ENCODE results near the gene SLC35F3. TPM values are rescaled to one million over a fixed set of nuclear protein-coding genes. Genes with fewer than 3 reads are reported as not detected.

The SLC35F3 gene
- total RNA-seq, 1 donor = not detected

- no peaks in the 10 kb centered on the region for H3K79me2 ChIP-seq (ENCODE audit: insufficient read depth, low read length)
- no peak overlapping the region for H3K4me3 ChIP-seq (ENCODE audit: insufficient read depth, low read length)
- no peak for TF ChIP-seq CTCF (IDR thresholded peaks at IDR 0.05; ENCODE audit: extremely low read depth, low read depth, low read length)
- H2AFZ ChIP-seq (ENCODE audit: low read length) = no peak overlapping the region
- H3K27me3 ChIP-seq (ENCODE audit: insufficient read depth, low read length) = no peaks in the 10 kb centered on the region
- no peaks in the 10 kb centered on the region for H3K4me1 ChIP-seq (ENCODE audit: insufficient read depth, low read length)
- H4K20me1 ChIP-seq (ENCODE audit: insufficient read depth, low read length) = no peaks in the 10 kb centered on the region
- H3K4me2 ChIP-seq (ENCODE audit: insufficient read depth, low read length) = no peak overlapping the region
- H3K9me3 ChIP-seq (ENCODE audit: low read depth, low read length) = no peaks in the 10 kb centered on the region
- no peak overlapping the region for H3K27ac ChIP-seq (ENCODE audit: low read depth, low read length)
- DNase-seq (ENCODE audit: insufficient read length, low spot score, missing footprints) = no peak
- H3K36me3 ChIP-seq (ENCODE audit: insufficient read depth, low read length) = no peaks in the 10 kb centered on the region
These were observed 55.5 kb downstream of the SLC35F3 start for GRCh38 chr1:233959971-233960370.

DNA sequence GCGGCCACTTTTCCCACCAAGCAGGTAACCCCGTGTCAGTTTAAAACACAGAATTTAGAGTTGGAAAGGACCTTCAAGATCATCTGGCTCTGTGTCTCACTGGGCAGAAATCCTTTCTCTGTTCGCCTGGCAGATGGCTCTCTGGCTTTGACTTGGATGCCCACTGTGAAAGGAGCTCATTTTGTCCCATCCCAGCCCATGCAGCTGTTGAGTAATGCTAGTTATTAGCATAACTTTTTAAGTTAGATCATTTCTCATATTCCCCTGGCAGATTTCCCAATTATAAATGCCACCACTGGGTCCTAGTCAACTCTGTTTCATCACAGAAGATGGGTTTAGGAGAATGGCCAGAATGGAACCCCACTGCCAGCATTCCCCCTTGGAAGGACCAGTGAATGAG is 55.9 kb downstream of the SLC35F3 start:
- Histone ChIP-seq H2AFZ (ENCODE audit: low read length) (no peak overlapping the region), H3K79me2 (ENCODE audit: insufficient read depth, low read length) (no peaks in the 10 kb centered on the region), H3K4me2 (ENCODE audit: insufficient read depth, low read length) (no peak overlapping the region), H3K36me3 (ENCODE audit: insufficient read depth, low read length) (no peaks in the 10 kb centered on the region), H3K27ac (ENCODE audit: low read depth, low read length) (no peak overlapping the region), H4K20me1 (ENCODE audit: insufficient read depth, low read length) (no peaks in the 10 kb centered on the region), H3K27me3 (ENCODE audit: insufficient read depth, low read length) (no peaks in the 10 kb centered on the region), H3K4me1 (ENCODE audit: insufficient read depth, low read length) (no peaks in the 10 kb centered on the region), H3K4me3 (ENCODE audit: insufficient read depth, low read length) (no peak overlapping the region), H3K9me3 (ENCODE audit: low read depth, low read length) (no peaks in the 10 kb centered on the region)
- no peak for TF ChIP-seq CTCF (IDR thresholded peaks at IDR 0.05; ENCODE audit: extremely low read depth, low read depth, low read length)
- no peak for DNase-seq (ENCODE audit: insufficient read length, low spot score, missing footprints)

DNA sequence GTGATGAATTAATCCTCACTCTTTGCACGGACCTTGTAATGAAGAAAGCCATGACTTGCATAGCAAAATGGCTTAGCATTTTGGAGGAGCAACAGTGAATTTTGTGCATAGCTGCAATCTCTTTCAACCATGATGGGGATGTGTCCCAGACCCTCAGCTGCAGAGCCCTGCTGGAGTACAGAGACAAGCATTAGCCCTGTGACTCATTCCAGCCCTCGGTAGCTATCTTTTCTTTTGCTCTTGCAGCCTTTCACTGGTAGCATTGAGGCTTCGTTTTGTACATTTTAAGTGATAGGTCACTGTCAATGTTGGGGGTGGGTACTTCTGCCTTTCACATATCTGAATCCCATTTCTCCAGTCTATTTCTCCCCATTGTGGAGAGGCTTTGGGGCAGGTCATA is 58.4 kb downstream of the SLC35F3 start:
- no peak overlapping the region for H3K4me3 ChIP-seq (ENCODE audit: insufficient read depth, low read length)
- H3K79me2 ChIP-seq (ENCODE audit: insufficient read depth, low read length) = no peaks in the 10 kb centered on the region
- H3K36me3 ChIP-seq (ENCODE audit: insufficient read depth, low read length) = no peaks in the 10 kb centered on the region
- no peaks in the 10 kb centered on the region for H3K4me1 ChIP-seq (ENCODE audit: insufficient read depth, low read length)
- no peaks in the 10 kb centered on the region for H3K9me3 ChIP-seq (ENCODE audit: low read depth, low read length)
- H4K20me1 ChIP-seq (ENCODE audit: insufficient read depth, low read length) = no peaks in the 10 kb centered on the region
- DNase-seq (ENCODE audit: insufficient read length, low spot score, missing footprints) = no peak
- TF ChIP-seq CTCF (IDR thresholded peaks at IDR 0.05; ENCODE audit: extremely low read depth, low read depth, low read length) = no peak
- H3K27me3 ChIP-seq (ENCODE audit: insufficient read depth, low read length) = no peaks in the 10 kb centered on the region
- H2AFZ ChIP-seq (ENCODE audit: low read length) = no peak overlapping the region
- no peak overlapping the region for H3K27ac ChIP-seq (ENCODE audit: low read depth, low read length)
- no peak overlapping the region for H3K4me2 ChIP-seq (ENCODE audit: insufficient read depth, low read length)

DNA sequence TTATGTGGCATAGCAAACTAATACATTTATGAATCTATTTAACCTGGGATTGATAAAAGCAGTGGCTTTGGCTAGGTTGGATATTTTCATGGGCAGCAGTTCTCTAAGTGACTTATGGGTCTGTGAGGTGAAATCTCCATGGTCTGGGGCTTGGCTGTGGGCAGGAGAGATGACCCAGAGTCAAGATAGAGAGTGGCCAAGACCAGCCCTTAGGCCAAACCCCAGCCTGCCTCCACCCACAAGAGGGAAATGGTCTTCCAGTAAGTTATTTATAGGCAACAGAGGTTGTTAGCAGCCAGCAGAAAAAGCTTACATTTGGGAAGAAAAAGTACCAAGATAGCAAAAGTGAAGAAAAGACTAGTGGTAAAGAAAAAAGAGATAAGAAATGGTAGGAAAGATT is 61.4 kb downstream of the SLC35F3 start:
- DNase-seq (ENCODE audit: insufficient read length, low spot score, missing footprints) = no peak
- no peaks in the 10 kb centered on the region for H4K20me1 ChIP-seq (ENCODE audit: insufficient read depth, low read length)
- H3K27ac ChIP-seq (ENCODE audit: low read depth, low read length) = no peak overlapping the region
- H2AFZ ChIP-seq (ENCODE audit: low read length) = no peak overlapping the region
- no peaks in the 10 kb centered on the region for H3K27me3 ChIP-seq (ENCODE audit: insufficient read depth, low read length)
- H3K4me2 ChIP-seq (ENCODE audit: insufficient read depth, low read length) = no peak overlapping the region
- TF ChIP-seq CTCF (IDR thresholded peaks at IDR 0.05; ENCODE audit: extremely low read depth, low read depth, low read length) = no peak
- H3K4me3 ChIP-seq (ENCODE audit: insufficient read depth, low read length) = no peak overlapping the region
- H3K4me1 ChIP-seq (ENCODE audit: insufficient read depth, low read length) = no peaks in the 10 kb centered on the region
- no peaks in the 10 kb centered on the region for H3K9me3 ChIP-seq (ENCODE audit: low read depth, low read length)
- H3K79me2 ChIP-seq (ENCODE audit: insufficient read depth, low read length) = no peaks in the 10 kb centered on the region
- H3K36me3 ChIP-seq (ENCODE audit: insufficient read depth, low read length) = no peaks in the 10 kb centered on the region
